ENCODE results near the gene TNFSF12.

The TNFSF12 gene

GRCh38 chr17:7587420-7588151 lies 38.7 kb downstream of the TNFSF12 start:
- no peak overlapping the region for H3K4me3 ChIP-seq (ENCODE audit: low read depth, low read length)
- TF ChIP-seq MAX (IDR thresholded peaks at IDR 0.05; ENCODE audit: low read depth, low read length), result no peak
- TF ChIP-seq POLR2A (IDR thresholded peaks at IDR 0.05; ENCODE audit: extremely low read depth, insufficient read length), result no peak
- no peak for TF ChIP-seq CTCF (IDR thresholded peaks at IDR 0.05; ENCODE audit: low read depth, low read length)
- DNase-seq (ENCODE audit: low read depth), result no peak

- no peak for DNase-seq (ENCODE audit: low read depth)
- TF ChIP-seq MYC (IDR thresholded peaks at IDR 0.05; ENCODE audit: low read depth, low read length), result no peak
- TF ChIP-seq MAX (IDR thresholded peaks at IDR 0.05; ENCODE audit: low read depth, low read length), result no peak
- TF ChIP-seq POLR2A (IDR thresholded peaks at IDR 0.05; ENCODE audit: extremely low read depth, insufficient read length), result no peak
- TF ChIP-seq CTCF (IDR thresholded peaks at IDR 0.05; ENCODE audit: low read depth, low read length), result no peak
- H3K4me3 ChIP-seq (ENCODE audit: low read depth, low read length), result no peak overlapping the region
Observed at GRCh38 chr17:7588553-7589203, 39.8 kb downstream of the TNFSF12 start.

- DNase-seq (ENCODE audit: low read depth), result no peak
- no peak for TF ChIP-seq MYC (IDR thresholded peaks at IDR 0.05; ENCODE audit: low read depth, low read length)
- no peak for TF ChIP-seq CTCF (IDR thresholded peaks at IDR 0.05; ENCODE audit: low read depth, low read length)
- no peak for TF ChIP-seq MAX (IDR thresholded peaks at IDR 0.05; ENCODE audit: low read depth, low read length)
- TF ChIP-seq POLR2A (IDR thresholded peaks at IDR 0.05; ENCODE audit: extremely low read depth, insufficient read length), result no peak
- H3K4me3 ChIP-seq (ENCODE audit: low read depth, low read length), result no peak overlapping the region
Observed at GRCh38 chr17:7589204-7589868, 40.5 kb downstream of the TNFSF12 start.

GRCh38 chr17:7589891-7590691 lies 41.2 kb downstream of the TNFSF12 start, which contains the start of gene SOX15:
SOX15 (minus strand) TSS chr17:7590094; CDS start chr17:7589676, 418 bp downstream.
- no peak within 1 kb of the TSS for H3K4me3 ChIP-seq (ENCODE audit: low read depth, low read length)
- TF ChIP-seq CTCF (IDR thresholded peaks at IDR 0.05; ENCODE audit: low read depth, low read length), result no peak
- no peak for TF ChIP-seq POLR2A (IDR thresholded peaks at IDR 0.05; ENCODE audit: extremely low read depth, insufficient read length)
- no peak for TF ChIP-seq MAX (IDR thresholded peaks at IDR 0.05; ENCODE audit: low read depth, low read length)
- TF ChIP-seq MYC (IDR thresholded peaks at IDR 0.05; ENCODE audit: low read depth, low read length), result no peak
- DNase-seq (ENCODE audit: low read depth), result no peak

GRCh38 chr17:7590743-7591142 lies 41.9 kb downstream of the TNFSF12 start:
- no peak overlapping the region for H3K4me3 ChIP-seq (ENCODE audit: low read depth, low read length)
- no peak for TF ChIP-seq POLR2A (IDR thresholded peaks at IDR 0.05; ENCODE audit: extremely low read depth, insufficient read length)
- TF ChIP-seq MYC (IDR thresholded peaks at IDR 0.05; ENCODE audit: low read depth, low read length), result no peak
- TF ChIP-seq CTCF (IDR thresholded peaks at IDR 0.05; ENCODE audit: low read depth, low read length), result no peak
- TF ChIP-seq MAX (IDR thresholded peaks at IDR 0.05; ENCODE audit: low read depth, low read length), result no peak
- DNase-seq (ENCODE audit: low read depth), result no peak

All from NB4 (cell line).